ENCODE results near the gene SSH2. TPM values are rescaled to one million over a fixed set of nuclear protein-coding genes. Genes with fewer than 3 reads are reported as not detected.
"Not testable (repeated sequence)": the region's sequence is repeated elsewhere in the genome, so short reads cannot be mapped to it uniquely, and the experiment has no call there.

SSH2 gene
- total and polyA plus RNA-seq, 2 experiments from 2014 or later: 8.3 to 18.9 TPM

- peaks cover 7% of the 10 kb centered on the region for H3K4me1 ChIP-seq (ENCODE audit: insufficient read depth)
- WGBS, 2 experiments (ENCODE audit: low coverage in 1 of 2, low lambda C conversion rate in 2 of 2, missing lambda C conversion rate in 2 of 2): 99 to 100% methylated on average over 2 of the region's 2 CpGs
- H4K20me1 ChIP-seq (ENCODE audit: insufficient read depth): no peaks in the 10 kb centered on the region
- no peaks in the 10 kb centered on the region for H3K9me3 ChIP-seq (ENCODE audit: low read depth)
- TF ChIP-seq EZH2 (IDR thresholded peaks at IDR 0.05; ENCODE audit: insufficient read depth, poor library complexity, severe bottlenecking) (no peak), EZH2phosphoT487 (IDR thresholded peaks at IDR 0.05; ENCODE audit: insufficient read depth, low read depth) (no peak)
- H3K9ac ChIP-seq: no peak overlapping the region
- no peaks in the 10 kb centered on the region for H3K36me3 ChIP-seq (ENCODE audit: low read depth)
- no peak overlapping the region for H3K4me3 ChIP-seq
- no peaks in the 10 kb centered on the region for H3K9me2 ChIP-seq (ENCODE audit: insufficient read depth)
- no peak overlapping the region for H2AFZ ChIP-seq
- H3K27ac ChIP-seq: no peak overlapping the region
- no peaks in the 10 kb centered on the region; the same call in 1 of the 2 replicates for H3F3A ChIP-seq (ENCODE audit: insufficient read depth)
- no peaks in the 10 kb centered on the region for H3K27me3 ChIP-seq (replicated peaks; ENCODE audit: insufficient read depth)
- DNase-seq: no peak
- H3K79me2 ChIP-seq (ENCODE audit: insufficient read depth): no peaks in the 10 kb centered on the region
- H3K4me2 ChIP-seq (ENCODE audit: unreplicated experiment): no peak overlapping the region
- in situ Hi-C loops (cut with MboI): no loop called here
These were observed 248.0 kb downstream of the SSH2 start for GRCh38 chr17:29682054-29682453.

DNA sequence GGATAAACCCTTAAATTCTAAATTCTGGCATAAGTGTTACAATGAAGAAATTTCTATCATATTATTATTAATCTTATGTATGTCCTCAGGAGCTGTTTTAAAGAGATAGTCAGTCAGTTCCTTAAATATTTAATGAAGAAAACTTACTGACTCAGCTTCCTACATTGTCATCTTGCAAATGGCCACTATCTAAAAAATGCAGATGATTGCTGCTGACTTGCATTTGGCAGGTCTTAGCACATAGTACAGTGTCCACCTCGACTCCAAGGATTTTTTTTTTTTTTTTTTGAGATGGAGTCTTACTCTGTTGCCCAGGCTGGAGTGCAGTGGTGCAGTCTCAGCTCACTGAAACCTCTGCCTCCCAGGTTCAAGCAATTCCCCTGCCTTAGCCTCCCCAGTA is 252.2 kb downstream of the SSH2 start:
- Histone ChIP-seq H3K9ac (no peak overlapping the region), H3K79me2 (ENCODE audit: insufficient read depth) (no peaks in the 10 kb centered on the region), H2AFZ (no peak overlapping the region), H3K9me3 (ENCODE audit: low read depth) (no peaks in the 10 kb centered on the region), H3K27ac (no peak overlapping the region), H4K20me1 (ENCODE audit: insufficient read depth) (no peaks in the 10 kb centered on the region), H3F3A (ENCODE audit: insufficient read depth) (no peaks in the 10 kb centered on the region; the same call in 1 of the 2 replicates), H3K9me2 (ENCODE audit: insufficient read depth) (no peaks in the 10 kb centered on the region), H3K4me1 (ENCODE audit: insufficient read depth) (peaks cover 8% of the 10 kb centered on the region), H3K4me3 (no peak overlapping the region), H3K4me2 (ENCODE audit: unreplicated experiment) (no peak overlapping the region), H3K36me3 (ENCODE audit: low read depth) (no peaks in the 10 kb centered on the region), H3K27me3 (replicated peaks; ENCODE audit: insufficient read depth) (no peaks in the 10 kb centered on the region)
- TF ChIP-seq EZH2phosphoT487 (IDR thresholded peaks at IDR 0.05; ENCODE audit: insufficient read depth, low read depth) (no peak), EZH2 (IDR thresholded peaks at IDR 0.05; ENCODE audit: insufficient read depth, poor library complexity, severe bottlenecking) (no peak)
- in situ Hi-C loops (cut with MboI): no loop called here
- no peak for DNase-seq
- 32 to 47% methylated on average over 1 of the region's 1 CpG for WGBS, 2 experiments (ENCODE audit: low coverage in 1 of 2, low lambda C conversion rate in 2 of 2, missing lambda C conversion rate in 2 of 2)

- in situ Hi-C loops (cut with MboI): no loop called here
- no peak overlapping the region for H3K27ac ChIP-seq
- no peak overlapping the region for H2AFZ ChIP-seq
These were observed 252.7 kb downstream of the SSH2 start for GRCh38 chr17:29677221-29677791.

GRCh38 chr17:29675961-29676360 is 254.1 kb downstream of the SSH2 start:
- H3K27me3 ChIP-seq (replicated peaks; ENCODE audit: insufficient read depth); H2AFZ ChIP-seq; H4K20me1 ChIP-seq (ENCODE audit: insufficient read depth); H3K9me3 ChIP-seq (ENCODE audit: low read depth); H3K36me3 ChIP-seq (ENCODE audit: low read depth); H3K4me3 ChIP-seq; H3K9ac ChIP-seq; H3K4me2 ChIP-seq (ENCODE audit: unreplicated experiment); H3K9me2 ChIP-seq (ENCODE audit: insufficient read depth); H3K27ac ChIP-seq; H3F3A ChIP-seq (ENCODE audit: insufficient read depth); DNase-seq; H3K79me2 ChIP-seq (ENCODE audit: insufficient read depth); in situ Hi-C loops (cut with MboI); H3K4me1 ChIP-seq (ENCODE audit: insufficient read depth): not testable (repeated sequence)
- WGBS, 2 experiments (ENCODE audit: low coverage in 1 of 2, low lambda C conversion rate in 2 of 2, missing lambda C conversion rate in 2 of 2): 97% methylated on average over 8 of the region's 8 CpGs

More at GRCh38 chr17:29677221-29677791, 252.7 kb downstream of the SSH2 start:
- H3K9ac ChIP-seq: no peak overlapping the region
- H3K27me3 ChIP-seq (replicated peaks; ENCODE audit: insufficient read depth): no peaks in the 10 kb centered on the region
- H3K4me2 ChIP-seq (ENCODE audit: unreplicated experiment): no peak overlapping the region
- H3F3A ChIP-seq (ENCODE audit: insufficient read depth): no peaks in the 10 kb centered on the region; the same call in 1 of the 2 replicates
- H3K9me3 ChIP-seq (ENCODE audit: low read depth): no peaks in the 10 kb centered on the region
- DNase-seq: peak; percentile 29
- WGBS, 2 experiments (ENCODE audit: low coverage in 1 of 2, low lambda C conversion rate in 2 of 2, missing lambda C conversion rate in 2 of 2): 25 to 27% methylated on average over 3 of the region's 3 CpGs
- H3K4me3 ChIP-seq: no peak overlapping the region
- H3K36me3 ChIP-seq (ENCODE audit: low read depth): no peaks in the 10 kb centered on the region
- H4K20me1 ChIP-seq (ENCODE audit: insufficient read depth): no peaks in the 10 kb centered on the region
- H3K4me1 ChIP-seq (ENCODE audit: insufficient read depth): peaks cover 8% of the 10 kb centered on the region
- no peak for TF ChIP-seq EZH2 (IDR thresholded peaks at IDR 0.05; ENCODE audit: insufficient read depth, poor library complexity, severe bottlenecking)
- no peak for TF ChIP-seq EZH2phosphoT487 (IDR thresholded peaks at IDR 0.05; ENCODE audit: insufficient read depth, low read depth)
- H3K79me2 ChIP-seq (ENCODE audit: insufficient read depth): no peaks in the 10 kb centered on the region
- H3K9me2 ChIP-seq (ENCODE audit: insufficient read depth): no peaks in the 10 kb centered on the region

- H3K4me3 ChIP-seq: no peak overlapping the region
- H3K27me3 ChIP-seq (replicated peaks; ENCODE audit: insufficient read depth): no peaks in the 10 kb centered on the region
- H3K9ac ChIP-seq: no peak overlapping the region
- WGBS, 2 experiments (ENCODE audit: low coverage in 1 of 2, low lambda C conversion rate in 2 of 2, missing lambda C conversion rate in 2 of 2): 44 to 77% methylated on average over 1 of the region's 1 CpG
- no peaks in the 10 kb centered on the region for H3K9me3 ChIP-seq (ENCODE audit: low read depth)
- peaks cover 5% of the 10 kb centered on the region; the same call in 1 of the 2 replicates for H3K36me3 ChIP-seq (ENCODE audit: low read depth)
- in situ Hi-C loops (cut with MboI): no loop called here
- DNase-seq: no peak
- no peaks in the 10 kb centered on the region; the same call in 1 of the 2 replicates for H3F3A ChIP-seq (ENCODE audit: insufficient read depth)
- no peak overlapping the region for H3K4me2 ChIP-seq (ENCODE audit: unreplicated experiment)
- no peak overlapping the region for H3K27ac ChIP-seq
- no peaks in the 10 kb centered on the region for H3K79me2 ChIP-seq (ENCODE audit: insufficient read depth)
- TF ChIP-seq EZH2 (IDR thresholded peaks at IDR 0.05; ENCODE audit: insufficient read depth, poor library complexity, severe bottlenecking): no peak
- TF ChIP-seq EZH2phosphoT487 (IDR thresholded peaks at IDR 0.05; ENCODE audit: insufficient read depth, low read depth): no peak
- no peaks in the 10 kb centered on the region for H3K9me2 ChIP-seq (ENCODE audit: insufficient read depth)
- peaks cover 8% of the 10 kb centered on the region for H3K4me1 ChIP-seq (ENCODE audit: insufficient read depth)
- no peak overlapping the region for H2AFZ ChIP-seq
- no peaks in the 10 kb centered on the region for H4K20me1 ChIP-seq (ENCODE audit: insufficient read depth)
These were observed 255.7 kb downstream of the SSH2 start for GRCh38 chr17:29674281-29674680.

All from GM23248 (cell line).